CD4-positive, alpha-beta T cell treated with Interleukin-21 for 1 hour (primary cell): ENCODE data around the gene RAB3B.
"Not testable (repeated sequence)": the region's sequence is repeated elsewhere in the genome, so short reads cannot be mapped to it uniquely, and the experiment has no call there.

Experiments used
- DNase-seq: peaks from one replicate; pipeline ENCODE4 v3.0.0-alpha.2; 2020

The RAB3B gene

DNA sequence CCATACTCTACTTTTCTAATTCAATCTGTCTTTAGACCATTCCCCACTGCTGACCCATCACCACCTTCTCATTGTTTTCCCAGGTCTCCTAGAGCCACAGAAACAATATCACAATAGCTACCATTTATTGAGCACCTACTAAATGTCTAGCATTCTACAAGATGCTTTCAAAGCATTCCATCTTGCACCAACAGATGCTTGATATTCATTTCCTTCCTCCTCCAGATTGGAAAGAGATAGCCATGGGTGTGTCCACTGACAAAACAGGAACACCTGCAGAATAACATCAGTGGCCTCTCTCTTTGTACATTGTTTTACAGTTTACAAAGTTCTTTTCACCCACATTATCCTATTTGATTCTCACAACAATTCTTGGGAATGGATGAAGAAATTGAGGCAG lies 2.2 kb downstream of the RAB3B start:
- DNase-seq: no peak

- no peak for DNase-seq
These were observed 3.8 kb downstream of the RAB3B start for GRCh38 chr1:51986718-51987117.

GRCh38 chr1:51982161-51982560 lies 8.3 kb downstream of the RAB3B start:
- no peak for DNase-seq

DNA sequence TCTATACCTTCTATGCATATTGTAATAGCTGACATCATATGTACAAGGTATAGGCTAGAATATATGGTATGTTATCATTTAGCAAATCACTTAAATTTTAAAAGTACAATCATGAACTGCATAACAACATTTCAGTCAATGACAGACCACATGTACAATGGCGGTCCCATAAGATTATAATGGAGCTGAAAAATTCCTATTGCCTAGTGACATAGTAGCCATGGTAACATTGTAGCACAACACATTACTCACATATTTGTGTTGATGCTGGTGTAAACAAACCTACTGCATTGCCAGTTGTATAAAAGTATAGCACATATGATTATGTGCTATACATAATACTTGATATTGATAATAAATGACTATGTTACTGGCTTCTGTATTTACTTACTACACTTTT lies 8.9 kb downstream of the RAB3B start:
- DNase-seq: no peak

DNA sequence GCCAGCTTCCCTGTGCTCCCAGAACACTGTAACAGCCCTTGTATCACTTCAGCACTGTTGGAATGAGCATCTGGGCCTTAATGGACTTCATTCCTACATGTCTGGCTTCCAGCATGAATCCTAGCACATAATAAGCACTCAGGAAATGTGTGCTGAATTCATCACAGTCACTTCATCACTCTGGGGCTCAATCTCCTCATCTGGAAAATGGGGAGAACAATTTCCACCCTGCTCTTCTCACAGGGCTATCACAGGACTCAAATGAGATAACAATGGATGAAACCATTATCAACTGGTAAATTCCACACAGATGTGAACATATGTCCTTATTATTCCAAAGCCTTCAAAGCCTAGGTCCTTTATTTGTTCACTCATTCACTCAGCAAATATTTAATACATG lies 12.4 kb downstream of the RAB3B start:
- DNase-seq: no peak

GRCh38 chr1:51976846-51977602 lies 13.5 kb downstream of the RAB3B start:
- no peak for DNase-seq

GRCh38 chr1:51973587-51974474 lies 16.7 kb downstream of the RAB3B start:
- no peak for DNase-seq

DNA sequence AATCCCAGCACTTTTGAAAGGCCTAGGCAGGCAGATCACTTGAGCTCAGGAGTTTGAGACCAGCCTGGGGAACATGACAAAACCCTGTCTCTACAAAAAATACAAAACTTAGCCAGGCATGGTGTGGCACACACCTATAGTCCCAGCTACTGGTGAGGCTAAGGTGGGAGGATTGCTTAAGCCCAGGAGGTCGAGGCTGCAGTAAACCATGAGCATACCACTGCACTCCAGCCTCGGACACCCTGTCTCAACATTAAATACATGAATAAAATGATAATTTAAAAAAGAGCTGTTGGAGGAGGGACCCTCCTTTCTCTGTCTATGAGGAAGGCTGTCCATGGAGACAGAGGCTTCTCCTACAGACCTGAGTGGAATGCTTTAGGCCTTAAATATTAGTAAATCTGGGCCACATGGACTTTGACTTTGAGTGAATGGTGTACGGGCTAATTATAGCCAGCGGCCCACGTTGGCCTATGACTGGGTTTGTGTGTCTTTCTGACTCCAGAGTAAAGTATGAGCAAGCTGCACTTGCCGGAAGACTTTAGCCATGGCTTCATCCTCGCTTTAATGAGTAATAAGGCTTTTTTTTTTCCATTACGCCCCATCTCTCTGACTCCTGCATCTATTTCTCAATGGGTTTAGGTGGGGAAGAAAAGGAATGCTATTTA lies 21.3 kb downstream of the RAB3B start:
- DNase-seq: no peak

- no peak for DNase-seq
These were observed 21.9 kb downstream of the RAB3B start for GRCh38 chr1:51968632-51969031.

GRCh38 chr1:51967213-51967791 lies 23.2 kb downstream of the RAB3B start:
- DNase-seq: not testable (repeated sequence)

DNA sequence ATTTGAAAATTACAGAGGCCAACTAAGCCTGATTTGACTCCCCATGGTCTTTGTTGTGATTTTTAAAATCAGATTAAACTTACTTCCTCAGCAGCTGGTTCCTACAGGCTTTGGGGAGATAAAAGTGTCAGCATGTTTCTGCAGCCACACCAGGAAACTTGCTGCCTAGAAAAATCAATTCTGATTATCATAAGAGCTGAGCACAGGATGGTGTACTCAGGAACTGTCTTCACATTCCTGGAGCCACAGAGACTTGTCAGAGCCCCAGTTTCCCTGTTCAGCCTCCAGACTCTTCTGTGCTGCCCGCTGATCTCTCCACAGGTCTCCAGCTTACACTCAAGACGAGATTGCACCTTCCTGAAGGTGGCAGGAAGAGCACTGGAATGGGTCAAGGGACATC lies 23.9 kb downstream of the RAB3B start:
- no peak for DNase-seq

- no peak for DNase-seq
These were observed 26.2 kb downstream of the RAB3B start for GRCh38 chr1:51964309-51964696.

DNA sequence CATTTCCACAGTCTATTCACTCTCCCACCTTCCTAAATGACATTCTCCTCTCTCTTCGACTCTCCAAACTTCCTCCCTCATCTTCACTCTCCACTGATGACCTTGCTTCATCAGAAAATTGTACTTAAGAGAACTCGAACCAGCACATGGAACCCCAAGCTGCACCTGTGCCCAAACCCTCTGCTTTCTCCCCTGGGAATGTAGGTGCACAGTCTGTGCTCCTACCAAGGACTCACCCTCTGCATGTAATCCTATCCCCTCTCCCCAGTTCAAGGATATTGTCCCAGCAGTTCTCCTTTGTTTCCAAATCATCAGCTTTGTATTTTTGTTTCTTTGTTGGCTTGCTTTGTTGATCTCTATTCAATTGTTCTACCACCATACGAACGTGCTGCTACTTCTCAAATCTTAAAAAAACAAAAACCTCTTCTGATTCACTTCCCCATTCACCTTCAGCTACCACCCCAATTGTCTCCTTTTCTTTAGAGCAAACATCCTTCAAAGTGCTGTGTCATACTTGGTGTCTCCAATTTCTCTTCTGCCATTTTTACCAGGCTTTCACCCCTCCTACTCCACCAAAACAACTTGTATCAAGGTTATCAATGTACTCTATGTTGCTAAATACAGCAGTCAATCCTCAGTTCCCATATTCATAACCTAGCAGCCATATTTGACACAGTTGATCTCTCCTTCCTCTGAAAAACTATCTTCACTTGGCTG lies 26.8 kb downstream of the RAB3B start:
- no peak for DNase-seq

DNA sequence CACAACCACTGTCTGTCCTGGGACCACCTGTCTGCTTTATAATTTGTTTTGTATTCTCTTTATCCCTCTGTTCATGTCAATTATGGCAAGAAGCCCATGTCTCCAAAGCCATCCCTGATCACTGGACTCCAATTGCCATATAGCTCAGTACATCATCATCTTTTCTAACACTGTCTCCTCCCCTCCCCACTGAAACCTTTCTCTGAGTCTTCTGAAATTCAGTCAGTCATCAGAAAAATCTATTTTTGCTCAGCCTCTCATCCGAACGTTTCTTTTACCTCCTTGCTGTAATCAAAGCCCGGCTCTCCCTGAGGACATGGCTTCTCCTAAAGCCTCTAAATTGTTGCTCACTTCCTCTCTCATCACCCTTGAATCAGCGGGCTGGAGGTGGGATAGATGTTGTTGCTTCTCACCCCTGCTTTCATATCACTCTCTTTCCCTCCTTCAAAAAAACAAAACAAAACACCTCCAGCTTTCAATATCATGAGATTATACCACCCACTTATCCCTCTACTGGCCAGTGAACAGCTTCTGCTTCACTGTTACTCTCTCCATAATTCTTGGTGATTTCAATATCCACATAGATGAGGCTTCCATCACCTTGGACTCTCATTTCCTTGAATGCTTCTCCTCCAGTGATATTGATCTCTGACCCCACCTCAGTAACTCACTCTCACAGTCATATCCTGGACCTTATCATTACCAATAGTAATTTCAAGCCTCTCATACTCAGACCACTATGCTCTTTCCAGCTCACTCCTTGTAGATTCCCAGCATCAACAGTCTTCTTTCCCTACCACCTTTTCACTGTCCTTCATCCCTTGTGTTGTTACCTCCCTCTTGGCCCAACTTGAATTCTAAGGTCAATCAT lies 27.8 kb downstream of the RAB3B start:
- DNase-seq: no peak

DNA sequence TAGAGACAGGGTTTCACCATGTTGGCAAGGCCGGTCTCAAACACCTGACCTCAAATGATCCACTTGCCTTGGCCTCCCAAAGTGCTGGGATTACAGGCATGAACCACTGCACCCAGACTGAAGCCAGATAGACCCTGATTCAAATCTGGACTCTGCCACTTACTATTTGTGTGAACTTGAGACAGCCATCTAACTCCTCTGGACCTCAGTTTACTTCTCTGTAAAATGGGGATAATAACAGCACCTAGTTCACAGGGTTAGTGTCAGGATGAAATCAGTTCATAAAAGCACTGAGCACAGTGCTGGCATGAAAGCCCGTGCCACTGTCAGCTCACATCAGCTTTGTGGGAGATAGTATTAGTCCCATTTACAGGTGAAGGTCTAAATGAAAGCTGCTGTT lies 28.5 kb downstream of the RAB3B start:
- no peak for DNase-seq

- no peak for DNase-seq
These were observed 29.3 kb downstream of the RAB3B start for GRCh38 chr1:51961231-51961630.

GRCh38 chr1:51960262-51960661 lies 30.2 kb downstream of the RAB3B start:
- no peak for DNase-seq

- DNase-seq: no peak
These were observed 31.7 kb downstream of the RAB3B start for GRCh38 chr1:51958824-51959223.

DNA sequence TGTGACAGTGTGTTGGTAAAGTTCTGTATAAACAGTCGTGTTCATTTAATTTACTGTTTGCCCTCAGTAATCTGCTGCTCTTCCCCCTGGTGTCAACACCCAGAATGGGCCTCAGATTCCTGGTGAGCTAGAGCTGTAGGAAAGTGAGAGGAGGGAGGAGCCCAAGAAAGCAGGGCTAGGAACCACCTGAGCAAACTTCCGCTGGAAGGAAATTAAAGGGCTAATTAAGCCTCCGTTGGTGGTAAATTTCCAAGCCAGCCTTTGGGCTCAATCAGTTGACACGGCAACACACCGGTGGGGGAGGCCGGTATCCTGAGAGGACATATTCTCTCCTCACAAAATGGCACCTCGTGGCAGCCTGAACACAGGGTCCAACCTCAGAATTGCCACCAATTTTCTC lies 32.9 kb downstream of the RAB3B start:
- DNase-seq: no peak

- no peak for DNase-seq
These were observed 33.7 kb downstream of the RAB3B start for GRCh38 chr1:51956528-51957509.
